Right ventricle myocardium superior (tissue), 1 donor: Measurements from ENCODE around the gene RAMACL. TPM values are rescaled to one million over a fixed set of nuclear protein-coding genes. Genes with fewer than 3 reads are reported as not detected.
A peak's percentile ranks its signal among the peaks of the same experiment; 100 is the strongest.
"Not testable (repeated sequence)": the region's sequence is repeated elsewhere in the genome, so short reads cannot be mapped to it uniquely, and the experiment has no call there.

Source experiments
- ATAC-seq: fragments of 200-7000 bp; cut with Tn5 transposase; one replicate; pipeline ENCODE4 v1.9.1; 2020; ENCODE audit warnings: mild to moderate bottlenecking; ENCODE audit not compliant: poor library complexity
- DNase-seq: peaks from one replicate; pipeline ENCODE4 v3.0.0-alpha.2; 2020
- intact Hi-C: fragments of 100-400 bp; cut with DNase I; formaldehyde crosslinking; loops from one replicate; pipeline ENCODE4 v1.11.2; 2022
- long read RNA-seq: library from polyadenylated mRNA; unstranded; transcript quantifications from one replicate; pipeline ENCODE4 v2.0.0, GENCODE V29; 2021
- total RNA-seq: library from RNA; stranded (reverse); fragmentation: NEBNext Ultra II Directional; extraction: Animal tissue kit (Norgen Biotek cat#: 25700); gene quantifications from one replicate; pipeline ENCODE4 v1.2.1, GENCODE V29; 2021
- donor health status: DM: no; HTN: yes; CAD: no; lungs with severe emphysema.

The RAMACL gene
- 1.3 TPM for total RNA-seq
- long read RNA-seq, partial matches to known transcripts, result 0 of 1 reads
- long read RNA-seq, other reads (novel, unspliced or antisense), result 0 of 1 reads

DNA sequence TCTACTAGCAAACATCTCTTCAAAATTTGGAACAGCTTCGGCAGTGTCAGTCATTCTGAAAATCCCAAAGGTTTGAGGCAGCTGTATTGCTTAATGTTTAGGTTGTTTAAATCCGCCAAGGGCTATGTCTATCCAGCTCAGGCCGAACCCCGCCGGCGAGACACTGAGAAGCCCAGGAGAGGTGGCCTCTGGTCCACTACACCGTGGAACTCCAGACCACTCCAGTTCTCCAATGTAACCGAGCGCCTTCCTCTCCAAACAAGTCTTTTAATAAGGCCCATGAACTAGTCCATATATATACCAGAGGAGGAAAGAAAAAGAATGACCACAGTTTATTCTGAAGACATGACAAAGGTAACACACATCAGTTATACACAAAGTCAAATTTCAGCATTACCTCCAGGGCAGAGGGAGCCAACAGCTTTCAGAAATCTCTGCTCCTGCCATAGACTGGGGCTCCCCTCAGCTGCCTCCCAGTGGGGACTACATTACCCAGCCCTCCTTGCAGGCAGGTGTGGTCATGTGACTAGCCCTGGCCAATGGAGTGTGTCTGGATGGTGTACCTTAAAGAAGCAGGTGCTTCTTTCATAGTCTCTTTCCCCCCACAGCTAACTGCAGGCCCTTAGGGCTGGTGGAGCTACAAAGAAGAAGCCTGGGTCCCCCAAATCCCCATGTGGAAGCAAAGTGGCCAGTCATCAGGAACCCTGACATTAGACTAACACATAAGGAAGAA is at the start of gene RAMACL:
Gene RAMACL, minus strand, starts transcription at position 255 of the 733 bp plus-strand sequence. Its CDS starts 201 bp downstream, at position 54.
- DNase-seq (no peak), ATAC-seq (no peak)
- intact Hi-C loops, result no loop called here

DNA sequence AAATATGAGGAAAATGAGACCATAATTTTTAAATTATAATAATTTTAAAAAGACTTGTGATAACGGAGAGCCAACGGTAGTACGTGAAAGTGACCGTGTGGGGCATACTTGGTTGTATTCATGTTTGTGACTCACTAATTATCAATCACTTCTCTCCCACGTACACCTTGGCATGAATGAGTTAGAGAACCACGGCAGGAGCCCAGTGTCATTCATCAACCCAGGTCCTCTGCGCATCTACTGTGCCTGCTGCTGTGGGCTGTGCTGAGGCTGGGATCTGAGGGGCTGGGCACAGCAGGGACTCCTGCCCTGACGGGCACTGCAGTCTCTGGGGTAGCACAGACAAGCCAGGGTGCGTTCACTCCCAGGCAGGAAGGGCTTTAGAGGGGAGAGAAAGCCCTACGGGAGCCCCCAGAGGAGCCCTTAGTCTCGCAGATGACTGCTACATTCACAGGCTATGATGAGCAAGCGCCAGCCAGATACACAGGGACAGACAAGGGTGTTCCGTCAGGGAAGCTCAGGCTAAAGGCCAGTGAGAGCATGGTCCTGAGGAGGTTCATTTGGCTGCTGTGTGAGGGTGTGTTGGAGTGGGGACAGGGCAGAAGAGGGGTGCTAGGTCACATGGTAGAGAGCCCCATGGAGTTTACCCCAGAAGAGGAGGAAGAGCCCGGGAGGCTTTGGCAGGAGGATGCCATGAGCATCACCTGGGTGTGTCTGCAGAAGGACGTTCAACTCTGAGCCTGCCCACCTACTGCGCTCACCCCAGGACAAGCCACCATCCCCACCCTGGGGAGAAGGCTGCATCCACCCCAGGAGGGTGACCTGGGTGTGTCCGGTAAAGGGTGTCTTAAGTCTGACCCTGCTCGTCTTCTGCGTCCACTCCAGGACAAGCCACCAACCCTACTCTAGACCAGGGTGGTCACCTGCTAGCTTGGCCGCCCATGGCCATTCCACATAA is 48.8 kb upstream of the RAMACL start:
- DNase-seq, result no peak
- intact Hi-C loops, result no loop called here
- ATAC-seq, result no peak

DNA sequence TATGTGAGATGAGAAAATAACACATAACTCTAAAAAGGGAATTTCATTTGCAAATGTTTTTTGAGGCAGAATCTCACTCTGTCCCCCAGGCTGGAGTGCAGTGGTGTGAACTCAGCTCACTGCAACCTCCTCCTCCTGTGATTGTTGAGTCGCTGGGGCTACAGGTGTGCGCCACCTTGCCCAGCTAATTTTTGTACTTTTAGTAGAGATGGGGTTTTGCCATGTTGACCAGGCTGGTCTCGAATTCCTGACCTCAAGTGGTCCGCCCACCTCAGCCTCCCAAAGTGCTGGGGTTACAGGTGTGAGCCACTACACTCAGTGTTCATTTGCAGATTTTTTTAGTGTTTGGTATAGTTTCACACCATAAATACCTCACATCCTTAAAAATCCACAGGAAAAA is 48.1 kb upstream of the RAMACL start:
- ATAC-seq, intact Hi-C loops, DNase-seq: not testable (repeated sequence)

DNA sequence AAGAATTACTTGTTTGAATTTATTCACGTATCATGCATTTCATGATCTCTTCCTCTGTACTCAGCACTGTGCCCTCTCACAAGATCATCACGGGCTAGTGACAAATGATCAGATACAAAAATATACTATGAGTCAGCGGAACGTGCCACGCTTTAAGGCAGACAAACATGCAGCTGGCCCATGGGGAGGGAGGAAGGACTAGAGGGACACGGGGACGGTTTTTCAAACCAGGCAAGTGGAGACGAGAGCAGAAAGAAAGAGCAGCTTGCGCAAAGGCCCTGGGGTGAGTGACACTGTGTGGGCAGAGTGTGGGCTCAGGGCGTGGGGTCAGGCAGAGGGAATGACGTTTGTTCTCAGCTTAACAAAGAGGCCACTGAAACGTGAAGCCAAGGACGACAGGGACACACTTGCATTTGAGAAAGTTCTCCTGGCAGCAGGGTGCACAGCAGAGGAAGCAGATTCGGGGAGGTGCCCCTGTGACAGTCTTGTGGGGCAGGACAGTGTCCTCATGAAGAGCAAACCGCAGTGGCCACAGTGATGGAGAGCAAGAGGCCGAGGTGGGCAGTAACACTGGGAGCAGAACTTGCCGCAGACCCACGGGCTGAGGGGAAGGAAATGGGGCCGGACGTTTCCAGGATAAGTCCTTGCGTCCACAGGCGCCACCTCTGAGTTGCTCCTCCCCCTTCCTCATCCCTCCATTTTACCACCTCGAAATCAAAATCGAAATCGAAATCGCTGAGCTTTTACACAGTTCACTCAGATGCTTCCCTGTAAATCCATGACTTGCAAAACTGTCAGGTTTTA is 47.5 kb upstream of the RAMACL start:
- ATAC-seq, result peak; percentile 85
- DNase-seq, result no peak
- intact Hi-C loops, result no loop called here

DNA sequence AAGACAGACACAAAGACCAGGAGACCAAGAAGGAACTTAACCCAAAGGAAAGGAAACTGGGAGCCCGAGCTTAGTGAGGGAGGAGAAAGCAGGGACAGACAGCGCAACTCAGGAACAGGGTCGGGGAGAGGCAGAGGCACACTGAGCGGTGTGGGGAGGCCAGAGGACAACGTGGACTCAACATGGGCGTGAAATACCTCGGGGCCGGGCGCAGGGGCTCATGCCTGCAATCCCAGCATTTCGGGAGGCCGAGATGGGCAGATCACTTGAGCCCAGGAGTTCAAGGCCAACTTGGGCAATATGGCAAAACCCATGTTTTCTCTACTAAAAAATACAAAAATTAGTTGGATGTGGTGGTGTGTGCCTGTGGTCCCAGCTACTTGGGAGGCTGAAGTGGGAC is 46.3 kb upstream of the RAMACL start:
- intact Hi-C loops, result no loop called here

DNA sequence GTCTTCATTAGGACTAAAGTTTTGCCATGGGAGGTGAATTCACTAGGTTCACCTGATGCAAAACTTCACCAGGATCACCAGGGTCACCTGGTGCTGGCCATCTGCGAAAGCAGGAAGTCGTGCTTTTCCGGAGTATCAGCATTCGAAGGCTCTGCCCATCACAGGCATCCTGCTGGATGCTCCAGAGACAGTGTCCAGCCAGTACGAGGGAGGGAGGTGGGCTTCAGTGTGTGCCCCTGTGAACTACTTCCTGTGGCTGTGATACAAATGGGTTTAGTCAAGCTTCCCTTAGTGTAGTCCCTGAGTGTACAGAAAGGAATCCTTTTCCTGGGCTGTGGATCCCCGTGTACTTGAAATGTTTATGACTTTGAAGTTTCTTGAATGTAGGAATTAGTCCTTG is 44.0 kb upstream of the RAMACL start:
- DNase-seq (no peak), ATAC-seq (no peak)
- intact Hi-C loops, result no loop called here

More for the DNA sequence above, 46.3 kb upstream of the RAMACL start:
- ATAC-seq (no peak), DNase-seq (no peak)

DNA sequence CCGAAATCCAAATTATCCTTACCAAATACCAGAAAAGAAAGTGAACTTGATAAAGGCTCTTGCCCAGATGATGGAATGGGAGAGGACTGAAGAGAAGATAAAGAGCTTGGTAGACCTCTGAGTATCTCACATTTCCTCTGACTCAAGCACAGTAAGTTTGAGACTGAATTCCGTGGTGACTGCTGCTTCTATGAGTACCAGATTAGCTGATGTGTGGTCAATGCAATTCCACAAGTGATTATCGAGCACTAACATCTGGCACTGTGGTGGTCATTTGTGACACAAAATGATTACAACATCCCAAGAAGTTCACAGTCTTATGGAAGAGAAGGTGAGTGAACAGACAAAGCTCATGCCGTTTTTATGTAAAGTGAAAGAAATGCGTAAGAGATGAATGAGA is 43.1 kb upstream of the RAMACL start:
- DNase-seq, result no peak
- no peak for ATAC-seq
- intact Hi-C loops, result no loop called here

DNA sequence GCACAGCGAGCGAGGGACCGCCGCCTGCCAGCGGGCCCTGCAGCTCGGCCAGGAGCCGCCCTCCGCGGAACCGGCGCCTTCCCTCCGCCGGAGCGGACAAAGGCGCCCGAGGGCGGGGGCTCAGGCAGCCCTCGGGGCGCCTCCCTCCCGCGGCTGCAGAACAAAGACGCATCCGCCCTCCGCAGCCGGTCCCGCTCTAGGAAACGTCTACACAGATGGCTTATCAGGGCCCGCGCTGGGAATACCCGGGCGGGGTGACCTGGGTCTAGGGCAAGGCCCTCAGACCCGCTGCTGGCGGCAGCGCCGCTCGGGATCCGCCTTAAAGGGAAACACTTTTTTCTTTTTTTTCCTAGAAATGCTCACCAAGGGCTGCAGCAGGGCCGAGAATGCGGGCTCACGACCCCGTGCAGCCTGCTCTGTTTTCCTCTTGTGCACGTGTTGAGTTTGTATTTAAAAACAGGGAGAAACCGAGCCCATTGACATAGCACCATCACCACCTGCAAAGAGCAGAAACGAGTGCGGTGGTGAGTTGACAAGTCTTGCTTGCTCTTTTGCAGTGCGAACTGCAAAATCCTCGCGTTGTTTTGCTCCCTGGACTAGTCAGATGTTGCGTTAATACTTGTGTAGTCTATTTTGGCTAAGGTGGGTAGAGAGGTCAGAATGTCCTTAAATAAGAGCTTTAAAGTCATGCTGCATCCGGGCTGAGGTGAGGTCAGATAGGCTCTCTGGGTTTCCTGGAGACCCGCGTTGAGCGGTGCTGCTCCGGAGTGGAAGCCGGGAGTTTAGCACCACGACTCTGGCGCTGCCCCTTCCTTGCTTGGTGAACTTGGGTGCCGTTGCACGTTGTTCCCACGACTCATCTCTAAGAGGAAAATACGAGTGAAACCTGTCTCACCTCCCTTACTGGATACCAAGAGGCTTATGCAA is 41.7 kb upstream of the RAMACL start:
- intact Hi-C loops, result no loop called here
- DNase-seq (peak; percentile 91), ATAC-seq (peak; percentile 52)

DNA sequence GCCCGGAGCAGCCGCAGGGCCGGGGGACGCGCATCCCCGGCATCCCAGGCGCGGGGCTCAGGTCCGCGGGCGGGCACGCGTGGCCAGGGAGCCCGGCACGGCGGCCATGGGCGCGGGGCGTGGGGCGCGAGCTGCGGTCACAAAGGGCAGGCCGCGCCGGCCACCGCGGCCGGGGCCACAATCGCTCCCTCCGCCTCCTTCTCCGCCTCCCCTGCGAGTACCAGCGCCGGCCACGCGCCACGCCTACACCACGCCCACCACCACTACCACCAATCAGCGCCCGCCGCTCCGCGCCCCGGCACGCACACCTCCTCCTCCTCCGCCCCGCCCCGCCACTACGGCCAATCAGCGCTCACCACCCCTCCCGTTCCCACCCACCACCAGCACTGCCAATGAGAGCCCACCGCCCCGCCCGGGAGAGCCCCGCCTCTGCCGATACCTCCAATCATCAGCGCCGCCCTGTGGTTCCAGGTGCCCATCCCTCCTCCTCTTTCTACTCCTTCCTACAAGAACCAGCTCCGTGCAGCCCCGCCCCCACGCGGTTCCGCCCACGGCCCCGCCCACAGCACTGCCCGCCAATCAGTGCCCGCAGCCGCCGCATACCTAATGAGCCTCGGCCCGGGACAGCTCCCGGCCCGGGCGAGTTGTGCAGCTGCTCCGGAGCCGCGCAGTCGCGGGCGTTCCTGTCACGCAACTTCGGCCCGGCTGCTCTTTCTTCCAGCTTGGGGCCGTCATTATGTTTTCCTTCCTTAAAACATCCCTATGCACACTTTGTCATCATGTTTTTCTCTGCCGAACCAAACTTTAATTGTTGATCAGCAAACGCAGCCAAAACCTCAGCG is 40.8 kb upstream of the RAMACL start, which contains the start of gene RPS6KA2:
Gene RPS6KA2, minus strand, starts transcription at position 219 of the 842 bp plus-strand sequence. CDS start 232 bp downstream, outside the sequence.
- DNase-seq (peak; percentile 100), ATAC-seq (peak; percentile 95)
- intact Hi-C loops, result no loop called here

DNA sequence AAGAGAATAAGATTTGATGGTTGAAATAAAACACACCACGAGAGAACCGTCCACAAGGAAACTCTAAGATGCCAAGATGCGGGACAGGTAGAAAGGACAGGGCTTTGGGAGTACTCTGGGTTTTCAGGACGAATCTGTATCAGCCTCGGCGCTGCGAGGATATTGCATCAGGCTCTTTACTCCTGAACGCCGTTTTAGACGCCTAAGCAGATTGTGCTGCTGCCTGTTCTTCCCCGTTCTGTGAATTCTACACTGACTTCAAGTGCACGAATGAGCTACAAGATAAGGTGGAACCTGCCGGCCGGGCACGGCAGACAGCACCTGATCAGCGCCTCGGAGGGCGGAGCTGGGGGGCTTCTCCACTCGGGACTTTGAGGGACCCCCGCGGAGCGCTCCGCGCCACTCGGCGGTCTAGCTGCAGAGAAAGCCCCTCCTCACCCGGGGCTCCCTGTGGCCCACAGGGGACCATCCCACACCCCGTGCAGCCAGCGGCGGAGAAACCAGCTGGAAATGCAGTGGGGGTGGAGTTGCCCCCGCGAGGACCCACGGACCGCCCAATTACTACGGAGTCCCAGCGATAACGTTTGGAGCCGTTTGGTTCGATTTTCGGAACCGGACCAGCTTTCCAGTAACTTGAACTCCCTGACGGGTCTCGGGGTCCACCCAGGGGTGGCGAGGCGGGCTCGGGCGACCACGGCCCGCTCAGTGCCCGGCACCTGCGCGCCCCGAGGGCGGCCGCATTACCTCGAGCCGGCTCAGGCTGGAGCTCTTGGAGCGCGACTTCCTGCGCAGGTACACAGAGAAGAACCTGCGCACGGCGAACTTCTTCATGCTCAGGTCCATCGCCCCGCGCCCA is 39.9 kb upstream of the RAMACL start:
- peak; percentile 54 for DNase-seq
- ATAC-seq, result no peak
- intact Hi-C loops, result no loop called here

DNA sequence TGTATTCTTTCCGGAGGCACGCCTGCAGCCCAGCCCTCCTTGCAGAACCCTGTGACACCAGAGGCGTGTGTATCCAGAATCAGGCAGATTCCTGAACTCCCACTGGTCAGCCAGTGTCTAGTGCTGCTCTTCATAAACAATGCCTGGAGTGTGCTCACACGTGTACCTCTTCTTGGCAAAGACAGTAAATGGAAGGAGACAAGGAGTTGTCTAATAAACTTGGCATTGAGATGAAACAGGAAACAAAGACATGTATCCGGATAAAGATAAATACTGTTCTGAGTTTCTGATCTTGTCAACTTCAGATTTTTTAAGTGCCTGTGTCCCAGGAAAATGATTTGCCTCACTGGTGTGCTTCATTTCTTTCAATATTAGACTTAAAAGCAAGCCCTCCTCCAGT is 38.9 kb upstream of the RAMACL start:
- intact Hi-C loops, result no loop called here
- ATAC-seq, result no peak
- DNase-seq, result no peak

DNA sequence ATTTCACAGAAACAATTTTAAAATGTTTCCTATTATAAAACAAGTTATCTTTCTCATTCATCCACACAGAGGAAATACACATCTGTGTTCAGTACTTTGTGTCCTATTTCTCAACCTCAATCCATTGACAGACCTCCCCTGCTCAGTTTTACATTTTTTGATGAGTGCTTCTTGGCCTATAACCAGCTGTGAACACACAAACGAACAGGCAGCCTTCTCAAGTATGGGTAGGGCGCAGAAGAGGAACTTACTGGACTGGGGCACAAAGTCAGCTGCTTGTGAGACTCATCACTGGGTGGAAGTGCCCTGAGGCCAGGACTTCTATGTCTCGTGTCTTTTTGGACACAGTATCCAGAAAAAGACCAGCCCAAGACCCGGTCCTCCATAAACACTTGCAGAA is 37.8 kb upstream of the RAMACL start:
- intact Hi-C loops, result loop anchor here (5.0 kb wide), 1 partner anchor 52 kb away; no protein-coding TSS in a partner anchor
- ATAC-seq (peak; percentile 19), DNase-seq (no peak)

DNA sequence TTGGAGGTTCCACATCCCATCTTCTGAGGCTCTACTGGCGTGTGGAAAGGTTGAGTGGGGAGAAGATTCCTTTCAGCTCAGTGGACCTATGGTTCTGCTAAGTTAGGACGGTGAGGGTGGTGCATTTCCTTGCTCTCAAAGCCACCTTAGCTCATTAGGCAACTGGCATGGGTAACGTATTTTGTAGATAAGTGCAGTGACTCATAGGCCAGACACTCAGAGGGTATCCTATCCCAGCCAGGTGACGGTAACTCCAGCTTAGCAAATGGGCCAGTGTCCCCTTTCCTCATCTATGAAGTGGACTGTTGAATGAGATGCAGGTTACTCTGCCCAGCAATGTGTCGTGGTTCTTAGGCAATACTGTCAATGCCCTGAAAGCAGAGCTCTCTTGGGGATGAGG is 36.8 kb upstream of the RAMACL start:
- DNase-seq (no peak), ATAC-seq (no peak)
- intact Hi-C loops, result loop anchor here (5.0 kb wide), 1 partner anchor 51 kb away; no protein-coding TSS in a partner anchor

DNA sequence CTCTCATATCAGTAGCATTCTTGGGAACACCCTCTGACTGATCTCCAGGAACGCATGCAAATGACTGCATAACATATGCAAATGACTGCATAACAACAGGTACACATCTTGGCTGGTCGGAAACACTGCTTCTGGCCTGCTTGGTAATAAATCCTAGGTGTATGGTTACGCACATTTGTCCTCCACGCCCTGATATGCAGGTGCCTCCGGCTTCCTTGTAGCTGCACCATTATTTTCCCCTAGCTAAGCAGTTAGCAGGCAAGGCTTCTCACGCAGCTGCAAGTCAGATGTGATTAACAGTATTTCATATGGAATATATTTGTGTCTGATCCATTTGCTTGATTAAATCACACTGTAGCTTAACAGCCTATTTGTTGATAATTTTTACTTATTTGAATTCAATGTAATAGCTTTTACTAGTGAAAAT is 34.6 kb upstream of the RAMACL start:
- ATAC-seq, result no peak
- intact Hi-C loops, result loop anchor here (5.0 kb wide), 1 partner anchor 49 kb away; no protein-coding TSS in a partner anchor
- no peak for DNase-seq

DNA sequence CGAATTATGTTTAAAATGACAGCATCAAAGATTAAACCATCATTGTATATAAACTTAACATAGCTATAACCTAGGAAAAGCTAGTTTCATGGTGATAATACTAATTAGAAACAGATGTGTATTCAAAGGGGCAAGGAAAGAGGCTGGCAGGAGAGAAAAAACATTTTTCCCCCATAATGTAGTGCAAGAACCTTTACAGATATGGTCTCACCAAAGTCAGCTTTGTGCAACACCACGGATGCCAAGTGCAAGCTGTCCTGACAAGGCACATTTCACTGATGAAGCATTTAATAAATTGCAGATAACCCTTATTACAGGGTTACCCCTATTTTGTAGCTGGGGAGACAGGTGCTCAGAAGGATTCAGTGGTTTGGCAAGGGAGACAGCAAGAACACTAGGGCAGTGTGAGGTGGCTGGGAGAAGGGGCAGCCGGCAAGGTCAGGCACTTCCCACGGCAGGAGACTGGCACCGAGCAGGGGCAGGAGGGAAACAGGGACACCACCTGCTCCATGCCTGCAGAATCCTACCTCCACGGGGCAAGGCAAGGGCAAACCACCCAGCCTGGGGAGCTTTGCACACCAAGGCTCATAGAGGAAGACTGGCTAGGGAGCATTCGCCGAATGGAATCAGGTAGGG is 34.1 kb upstream of the RAMACL start:
- peak; percentile 16 for ATAC-seq
- intact Hi-C loops, result loop anchor here (5.0 kb wide), 1 partner anchor 48 kb away; no protein-coding TSS in a partner anchor
- no peak for DNase-seq
